Activated CD8-positive, alpha-beta T cell treated with anti-CD3 and anti-CD28 coated beads, Interleukin-2, amount 10 ng/mL, durations not matched to agents 7 days and 5 days (primary cell): Measurements from ENCODE around the gene OLIG1. TPM values are rescaled to one million over a fixed set of nuclear protein-coding genes. Genes with fewer than 3 reads are reported as not detected.

Experiments used
- ATAC-seq: fragments of 150-1000 bp; cut with Tn5 transposase; one replicate; pipeline ENCODE4 v1.10.0; 2021; ENCODE audit warnings: moderate library complexity
- CTCF ChIA-PET: fragments of 350-600 bp; sonication (Branson Sonifier 250); formaldehyde crosslinking; loops from one replicate; lab custom pipeline; 2021; ENCODE audit warnings: antibody characterized with exemption; lab: Charles Lee
- POLR2A ChIA-PET: fragments of 350-600 bp; sonication (Branson Sonifier 250); formaldehyde crosslinking; loops from one replicate; lab custom pipeline; 2021; ENCODE audit warnings: antibody characterized with exemption; lab: Charles Lee
- DNase-seq: peaks from one replicate; pipeline ENCODE4 v3.0.0-alpha.2; 2020
- H3K27ac Mint-ChIP-seq: one replicate; pipeline ENCODE4 v1.8.0; 2021; ENCODE audit warnings: mild to moderate bottlenecking, mixed read lengths
- H3K27me3 Mint-ChIP-seq: one replicate; pipeline ENCODE4 v1.8.0; 2021; ENCODE audit warnings: low read depth, mixed read lengths
- H3K36me3 Mint-ChIP-seq: one replicate; pipeline ENCODE4 v1.8.0; 2021; ENCODE audit warnings: low read depth, mixed read lengths
- H3K4me1 Mint-ChIP-seq: one replicate; pipeline ENCODE4 v1.8.0; 2021; ENCODE audit warnings: low read depth, mixed read lengths
- H3K4me3 Mint-ChIP-seq: one replicate; pipeline ENCODE4 v1.8.0; 2021; ENCODE audit warnings: mild to moderate bottlenecking, mixed read lengths
- H3K9me3 Mint-ChIP-seq: one replicate; pipeline ENCODE4 v1.8.0; 2022; ENCODE audit warnings: mixed read lengths; ENCODE audit not compliant: insufficient read depth
- total RNA-seq, 2 experiments: library from RNA; stranded (reverse); gene quantifications; one replicate each; pipeline ENCODE4 v1.2.3, GENCODE V29; 2021

Gene OLIG1
- total RNA-seq, 2 experiments from 2014 or later = not detected

- CTCF ChIA-PET = no interaction called here
- no peak for ATAC-seq
- H3K27ac Mint-ChIP-seq = no peak overlapping the region
Measured at GRCh38 chr21:33111577-33111976, 41.6 kb downstream of the OLIG1 start.

GRCh38 chr21:33112151-33112550 is 42.2 kb downstream of the OLIG1 start:
- ChIA-PET POLR2A (no interaction called here), CTCF (no interaction called here)
- Mint-ChIP-seq H3K27me3 (peaks cover 39% of the 10 kb centered on the region), H3K36me3 (no peaks in the 10 kb centered on the region), H3K9me3 (no peaks in the 10 kb centered on the region), H3K4me3 (no peak overlapping the region), H3K27ac (no peak overlapping the region), H3K4me1 (peaks cover 12% of the 10 kb centered on the region)
- DNase-seq (no peak), ATAC-seq (no peak)

More at GRCh38 chr21:33111577-33111976, 41.6 kb downstream of the OLIG1 start:
- Mint-ChIP-seq H3K4me1 (peaks cover 6% of the 10 kb centered on the region), H3K27me3 (peaks cover 39% of the 10 kb centered on the region), H3K36me3 (no peaks in the 10 kb centered on the region), H3K9me3 (no peaks in the 10 kb centered on the region), H3K4me3 (no peak overlapping the region)
- POLR2A ChIA-PET = no interaction called here
- DNase-seq = no peak

- no peaks in the 10 kb centered on the region for H3K9me3 Mint-ChIP-seq
- peaks cover 12% of the 10 kb centered on the region for H3K4me1 Mint-ChIP-seq
- H3K27ac Mint-ChIP-seq = no peak overlapping the region
- no peaks in the 10 kb centered on the region for H3K36me3 Mint-ChIP-seq
- H3K27me3 Mint-ChIP-seq = peaks cover 40% of the 10 kb centered on the region
- POLR2A ChIA-PET = no interaction called here
- CTCF ChIA-PET = interaction anchor here (1.4 kb wide), 1 partner anchor 15 kb away, joined by 3 read pairs; no protein-coding TSS in a partner anchor
- ATAC-seq = no peak
- no peak for DNase-seq
- H3K4me3 Mint-ChIP-seq = no peak overlapping the region
Measured at GRCh38 chr21:33112681-33113080, 42.7 kb downstream of the OLIG1 start.

- no peaks in the 10 kb centered on the region for H3K9me3 Mint-ChIP-seq
- peaks cover 12% of the 10 kb centered on the region for H3K4me1 Mint-ChIP-seq
- peaks cover 39% of the 10 kb centered on the region for H3K27me3 Mint-ChIP-seq
- no peak overlapping the region for H3K27ac Mint-ChIP-seq
- ATAC-seq (no peak), DNase-seq (no peak)
- H3K36me3 Mint-ChIP-seq = no peaks in the 10 kb centered on the region
- ChIA-PET POLR2A (no interaction called here), CTCF (interaction anchor here (1.4 kb wide), 1 partner anchor 14 kb away, joined by 3 read pairs; no protein-coding TSS in a partner anchor)
- no peak overlapping the region for H3K4me3 Mint-ChIP-seq
Measured at GRCh38 chr21:33113131-33113530, 43.2 kb downstream of the OLIG1 start.

- H3K27me3 Mint-ChIP-seq = peaks cover 30% of the 10 kb centered on the region
- no peak overlapping the region for H3K4me3 Mint-ChIP-seq
- ChIA-PET POLR2A (no interaction called here), CTCF (no interaction called here)
- H3K36me3 Mint-ChIP-seq = no peaks in the 10 kb centered on the region
- DNase-seq = no peak
- no peak overlapping the region for H3K27ac Mint-ChIP-seq
- H3K4me1 Mint-ChIP-seq = peaks cover 12% of the 10 kb centered on the region
- no peak for ATAC-seq
- H3K9me3 Mint-ChIP-seq = no peaks in the 10 kb centered on the region
Measured at GRCh38 chr21:33114276-33114675, 44.3 kb downstream of the OLIG1 start.

GRCh38 chr21:33115631-33116510 is 45.9 kb downstream of the OLIG1 start:
- Mint-ChIP-seq H3K27ac (no peak overlapping the region), H3K4me3 (no peak overlapping the region), H3K36me3 (no peaks in the 10 kb centered on the region), H3K9me3 (no peaks in the 10 kb centered on the region), H3K27me3 (peaks cover 23% of the 10 kb centered on the region), H3K4me1 (peaks cover 12% of the 10 kb centered on the region)
- ChIA-PET CTCF (no interaction called here), POLR2A (no interaction called here)
- ATAC-seq = peak; percentile 11
- no peak for DNase-seq

GRCh38 chr21:33116676-33117075 is 46.7 kb downstream of the OLIG1 start:
- no peak overlapping the region for H3K4me3 Mint-ChIP-seq
- H3K27me3 Mint-ChIP-seq = peaks cover 20% of the 10 kb centered on the region
- DNase-seq (no peak), ATAC-seq (peak; percentile 72)
- POLR2A ChIA-PET = no interaction called here
- H3K4me1 Mint-ChIP-seq = peaks cover 12% of the 10 kb centered on the region
- H3K36me3 Mint-ChIP-seq = no peaks in the 10 kb centered on the region
- H3K9me3 Mint-ChIP-seq = no peaks in the 10 kb centered on the region
- no peak overlapping the region for H3K27ac Mint-ChIP-seq
- CTCF ChIA-PET = no interaction called here

GRCh38 chr21:33117101-33117888 is 47.4 kb downstream of the OLIG1 start:
- CTCF ChIA-PET = no interaction called here
- POLR2A ChIA-PET = no interaction called here
- Mint-ChIP-seq H3K4me3 (no peak overlapping the region), H3K4me1 (peaks cover 12% of the 10 kb centered on the region), H3K9me3 (no peaks in the 10 kb centered on the region), H3K36me3 (no peaks in the 10 kb centered on the region), H3K27me3 (peaks cover 15% of the 10 kb centered on the region), H3K27ac (no peak overlapping the region)
- no peak for ATAC-seq
- no peak for DNase-seq

Other genes with a start within 250 kb of the OLIG1 start
- gene OLIG2, start 44.2 kb upstream of the OLIG1 start, total RNA-seq = not detected
- 10 to 100 TPM; 54.6 to 62.4 TPM for gene IFNAR2, start 159.8 kb downstream of the OLIG1 start, total RNA-seq
- gene IL10RB, start 196.2 kb downstream of the OLIG1 start, total RNA-seq = 10 to 100 TPM; 37.1 to 44.2 TPM